CD4-positive, alpha-beta T cell (primary cell): Measurements from ENCODE around the gene RPS19. TPM values are rescaled to one million over a fixed set of nuclear protein-coding genes. Genes with fewer than 3 reads are reported as not detected.
A peak's percentile ranks its signal among the peaks of the same experiment; 100 is the strongest.

Source experiments
- ATAC-seq: fragments of 200-7000 bp; cut with Tn5 transposase; one replicate; pipeline ENCODE4 v1.10.0; 2022; ENCODE audit warnings: mild to moderate bottlenecking; ENCODE audit not compliant: poor library complexity
- CTCF ChIA-PET: fragments of 350-600 bp; sonication (Branson Sonifier 250); formaldehyde crosslinking; loops from one replicate; lab custom pipeline; 2021; ENCODE audit warnings: antibody characterized with exemption, inconsistent platforms; lab: Charles Lee
- POLR2A ChIA-PET: fragments of 350-600 bp; sonication (Branson Sonifier 250); formaldehyde crosslinking; loops from one replicate; lab custom pipeline; 2021; ENCODE audit warnings: antibody characterized with exemption, inconsistent platforms; lab: Charles Lee
- DNase-seq, 14 experiments: peaks; one replicate each; pipeline ENCODE4 v3.0.0-alpha.2; 2013 to 2020; ENCODE audit warnings: mixed read lengths in 2 of 14
- H3K27ac ChIP-seq, 2 donors: one replicate each; pipeline versions ENCODE4 v1.5.1 to v1.7.0; 2013; ENCODE audit warnings: low read length in 2 of 2, low read depth in 1 of 2, mild to moderate bottlenecking in 1 of 2
- H3K27me3 ChIP-seq, 2 experiments: 1 replicate in 1 of 2; 2 replicates in 1 of 2; pipeline versions ENCODE4 v1.6.1 to v1.7.0; 2013; ENCODE audit warnings: low read length in 2 of 2, control low read depth in 1 of 2, mild to moderate bottlenecking in 1 of 2, moderate library complexity in 1 of 2; ENCODE audit not compliant: insufficient read depth in 2 of 2, control insufficient read depth in 1 of 2
- H3K36me3 ChIP-seq: one replicate; pipeline ENCODE4 v1.6.1; 2013; ENCODE audit warnings: low read length, control low read depth; ENCODE audit not compliant: insufficient read depth
- H3K4me1 ChIP-seq: one replicate; pipeline ENCODE4 v1.6.1; 2013; ENCODE audit warnings: low read length, control low read depth; ENCODE audit not compliant: insufficient read depth
- H3K4me3 ChIP-seq: one replicate; pipeline ENCODE4 v1.5.1; 2013; ENCODE audit warnings: mild to moderate bottlenecking, low read length, moderate library complexity
- H3K9me3 ChIP-seq, 2 experiments: 1 replicate in 1 of 2; 2 replicates in 1 of 2; pipeline versions ENCODE4 v1.6.1 to v1.7.0; 2013; ENCODE audit warnings: low read length in 2 of 2, mild to moderate bottlenecking in 2 of 2, control low read depth in 1 of 2, moderate library complexity in 1 of 2; ENCODE audit not compliant: control insufficient read depth in 1 of 2, insufficient read depth in 1 of 2
- H3K27ac Mint-ChIP-seq: one replicate; pipeline ENCODE4 v1.8.0; 2020; ENCODE audit warnings: mixed read lengths
- H3K27me3 Mint-ChIP-seq: one replicate; pipeline ENCODE4 v1.8.0; 2021; ENCODE audit warnings: mixed read lengths
- H3K36me3 Mint-ChIP-seq: one replicate; pipeline ENCODE4 v1.8.0; 2021; ENCODE audit warnings: low read depth, mixed read lengths
- H3K4me1 Mint-ChIP-seq: one replicate; pipeline ENCODE4 v1.8.0; 2021; ENCODE audit warnings: low read depth, mixed read lengths
- H3K4me3 Mint-ChIP-seq: one replicate; pipeline ENCODE4 v1.8.0; 2020; ENCODE audit warnings: mild to moderate bottlenecking, mixed read lengths
- H3K9me3 Mint-ChIP-seq: one replicate; pipeline ENCODE4 v1.8.0; 2020; ENCODE audit warnings: mixed read lengths
- CTCF ChIP-seq: fragments of 200-600 bp; IDR thresholded peaks from one replicate; pipeline ENCODE4 v1.8.0; 2022; ENCODE audit warnings: antibody characterized with exemption, mild to moderate bottlenecking
- intact Hi-C, 2 experiments: fragments of 100-400 bp; cut with DNase I in 1 of 2; cut with micrococcal nuclease in 1 of 2; formaldehyde crosslinking; loops; one replicate each; pipeline versions ENCODE4 v1.15.1 to v1.9.0; 2023 to 2025; cut with DNase I, micrococcal nuclease
- microRNA-seq: library from miRNA; unstranded; fragments of <30 nt; microRNA quantifications from one replicate; pipeline ENCODE4 v1.2.0, GENCODE V29; 2021; ENCODE audit warnings: borderline microRNAs expressed, borderline replicate concordance
- total RNA-seq, 174 experiments: library from RNA in 2 of 174; stranded (reverse) in 2 of 174; gene quantifications; one replicate each; pipeline ENCODE4 v1.2.3 and lab custom pipeline; 2021 to 2026

RPS19 gene
- total RNA-seq, 2 experiments from 2014 or later: 3,668 to 3,697 TPM

GRCh38 chr19:41920882-41921576 lies 61.0 kb downstream of the RPS19 start:
- POLR2A ChIA-PET: interaction anchor here (2.2 kb wide), 1 partner anchor 34 kb away, joined by 13 read pairs; no protein-coding TSS in a partner anchor
- H3K4me3 Mint-ChIP-seq: peak overlapping the region; percentile 21

GRCh38 chr19:41921577-41922576 lies 61.8 kb downstream of the RPS19 start:
- H3K4me3 ChIP-seq: no peak overlapping the region
- peaks cover 10% of the 10 kb centered on the region for H3K27me3 Mint-ChIP-seq
- H3K4me1 ChIP-seq: peaks cover 18% of the 10 kb centered on the region
- CTCF ChIA-PET: interaction anchor here (1.7 kb wide), 1 partner anchor 49 kb away, joined by 3 read pairs; no protein-coding TSS in a partner anchor
- H3K36me3 ChIP-seq: no peaks in the 10 kb centered on the region
- no peak for TF ChIP-seq CTCF
- peak; percentile 48 for ATAC-seq
- POLR2A ChIA-PET: interaction anchor here (0.7 to 2.2 kb wide), 3 partner anchors 10 to 62 kb away, joined by 3 to 13 read pairs (median 3); no protein-coding TSS in a partner anchor
- H3K9me3 Mint-ChIP-seq: no peaks in the 10 kb centered on the region
- DNase-seq: no peak
- no peak overlapping the region for H3K4me3 Mint-ChIP-seq
- peaks cover 12% of the 10 kb centered on the region for H3K4me1 Mint-ChIP-seq
- intact Hi-C loops: no loop called here
- no peaks in the 10 kb centered on the region for H3K9me3 ChIP-seq
- H3K27ac Mint-ChIP-seq: no peak overlapping the region
- H3K27ac ChIP-seq: no peak overlapping the region
- no peaks in the 10 kb centered on the region for H3K36me3 Mint-ChIP-seq
- peaks cover 9 to 13% of the 10 kb centered on the region in 2 experiments for H3K27me3 ChIP-seq

More at GRCh38 chr19:41920882-41921576, 61.0 kb downstream of the RPS19 start:
- Histone ChIP-seq H3K4me1 (peaks cover 26% of the 10 kb centered on the region), H3K36me3 (no peaks in the 10 kb centered on the region), H3K4me3 (no peak overlapping the region), H3K27me3 (peaks cover 17 to 21% of the 10 kb centered on the region in 2 experiments), H3K9me3 (no peaks in the 10 kb centered on the region), H3K27ac (no peak overlapping the region)
- Mint-ChIP-seq H3K36me3 (no peaks in the 10 kb centered on the region), H3K9me3 (no peaks in the 10 kb centered on the region), H3K4me1 (peaks cover 12% of the 10 kb centered on the region), H3K27me3 (peaks cover 10% of the 10 kb centered on the region), H3K27ac (no peak overlapping the region)
- peak; percentile 33 for ATAC-seq
- DNase-seq: no peak
- intact Hi-C loops: no loop called here
- CTCF ChIA-PET: interaction anchor here (1.7 kb wide), 1 partner anchor 48 kb away, joined by 3 read pairs; no protein-coding TSS in a partner anchor
- TF ChIP-seq CTCF: no peak

Small RNA genes within 50 kb of the gene (microRNA-seq; reads per million reads assigned to microRNA genes)
- not detected for gene MIR6797

Other genes starting within 250 kb of the RPS19 start
- under 1 TPM; 0.36 to 0.84 TPM for gene CEACAM4, start 233.2 kb upstream of the RPS19 start, total RNA-seq
- not detected for gene CEACAM7, start 172.0 kb upstream of the RPS19 start, total RNA-seq
- not detected for gene CEACAM5, start 151.6 kb upstream of the RPS19 start, total RNA-seq
- not detected for gene CEACAM6, start 104.7 kb upstream of the RPS19 start, total RNA-seq
- not detected for gene CEACAM3, start 63.7 kb upstream of the RPS19 start, total RNA-seq
- gene LYPD4, start 15.6 kb upstream of the RPS19 start, total RNA-seq: not detected
- gene DMRTC2, start 15.2 kb upstream of the RPS19 start, total RNA-seq: not detected
- gene CD79A, start 17.0 kb downstream of the RPS19 start, total RNA-seq: 1 to 10 TPM; 3.7 to 3.8 TPM
- gene ARHGEF1, start 22.9 kb downstream of the RPS19 start, total RNA-seq: 1,000 to 10,000 TPM; 1,019 to 1,047 TPM
- gene ERFL, start 68.2 kb downstream of the RPS19 start, total RNA-seq: 1 to 10 TPM; 7.7 to 8.9 TPM
- gene RABAC1, start 99.1 kb downstream of the RPS19 start, total RNA-seq: 100 to 1,000 TPM in 1 of 2 experiments, 10 to 100 TPM in 1; 96.0 to 102 TPM
- 1 to 10 TPM; 3.2 to 4.6 TPM for gene ATP1A3, start 134.0 kb downstream of the RPS19 start, total RNA-seq
- gene GRIK5, start 210.0 kb downstream of the RPS19 start, total RNA-seq: under 1 TPM; 0.66 to 0.75 TPM
- 10 to 100 TPM; 21.5 to 24.0 TPM for gene ZNF574, start 215.9 kb downstream of the RPS19 start, total RNA-seq